ENCODE results near the gene TCOF1. TPM values are rescaled to one million over a fixed set of nuclear protein-coding genes. Genes with fewer than 3 reads are reported as not detected.

The TCOF1 gene
- total and polyA plus RNA-seq, 2 of the 8 experiments (the other 6 are each of a cell fraction or from before 2014, with no cell fraction given), result 35.9 to 170 TPM

- no peak overlapping the region for H2BK15ac ChIP-seq (ENCODE audit: low read length)
- peak overlapping the region in 1 of 4 experiments; percentile 42; a peak in 2 of 7 replicates for H3K9ac ChIP-seq (replicated peaks in 1 of 4; ENCODE audit: extremely low read depth in 1 of 4, low read depth in 3 of 4, low read length in 3 of 4)
- peak in 1 of 2 experiments; percentile 60 for DNase-seq (ENCODE audit: low read depth in 1 of 2, low spot score in 2 of 2)
- no peaks in the 10 kb centered on the region for H3K79me1 ChIP-seq (ENCODE audit: low read depth, low read length)
- peaks cover 0 to 10% of the 10 kb centered on the region in 2 experiments; a peak in 2 of 4 replicates for H3K79me2 ChIP-seq (ENCODE audit: control insufficient read depth in 1 of 2, insufficient read depth in 2 of 2, low read length in 2 of 2)
- H2BK120ac ChIP-seq (replicated peaks; ENCODE audit: low read depth, low read length), result no peak overlapping the region
- H3K36me3 ChIP-seq (ENCODE audit: control insufficient read depth in 2 of 4, insufficient read depth in 4 of 4, low read length in 3 of 4), result peaks cover 35 to 41% (median 38%) of the 10 kb centered on the region in 4 experiments
- H3K23ac ChIP-seq (ENCODE audit: insufficient read length), result no peak overlapping the region
- H2AK5ac ChIP-seq (ENCODE audit: low read depth, low read length), result no peak overlapping the region
- H3K27me3 ChIP-seq (replicated peaks in 1 of 4; ENCODE audit: control insufficient read depth in 3 of 4, extremely low read depth in 1 of 4, insufficient read depth in 3 of 4, low read length in 3 of 4), result no peaks in the 10 kb centered on the region
- H4K8ac ChIP-seq (ENCODE audit: extremely low read depth, insufficient read depth, low read length), result no peak overlapping the region
- no peak overlapping the region for H3K4ac ChIP-seq (replicated peaks; ENCODE audit: insufficient read length, low read depth, low read length)
- H2BK20ac ChIP-seq (ENCODE audit: low read length), result no peak overlapping the region
- no peaks in the 10 kb centered on the region for H3K23me2 ChIP-seq (ENCODE audit: low read depth, low read length)
- H3K18ac ChIP-seq (ENCODE audit: extremely low read depth, low read length), result no peak overlapping the region
- POLR2A ChIA-PET (ENCODE audit: partially characterized antibody), result interaction anchor here (0.8 to 7.7 kb wide), 22 partner anchors 9 to 224 kb away, joined by 3 to 70 read pairs (median 4); partner anchors contain the start of genes CD74 and RPS14
- peak overlapping the region in 1 of 2 experiments; percentile 19; a peak in 2 of 4 replicates for H3K4me2 ChIP-seq (ENCODE audit: insufficient read depth in 1 of 2, low read depth in 2 of 2, low read length in 2 of 2)
- no peak overlapping the region for H3K4me3 ChIP-seq (ENCODE audit: extremely low read depth in 1 of 4, insufficient read depth in 2 of 4, low read depth in 3 of 4, low read length in 4 of 4)
- H2BK5ac ChIP-seq (ENCODE audit: low read depth, low read length), result no peak overlapping the region; the same call in 1 of the 2 replicates
- no peak overlapping the region for H2BK12ac ChIP-seq (ENCODE audit: low read depth, low read length)
- H4K91ac ChIP-seq (replicated peaks; ENCODE audit: insufficient read length, low read length), result no peak overlapping the region
- no peak overlapping the region for H3K14ac ChIP-seq (ENCODE audit: insufficient read length)
- H2AFZ ChIP-seq (ENCODE audit: low read length), result no peak overlapping the region
- peak overlapping the region; percentile 8; the same call in 1 of the 2 replicates for H3K27ac ChIP-seq (ENCODE audit: low read depth, low read length)
- 65% methylated on average over 16 of the region's 18 CpGs; no CpG with 5 or more reads in 1 of the 2 experiments for WGBS, 2 experiments (ENCODE audit: extremely low coverage in 1 of 2, insufficient coverage in 1 of 2, insufficient read length in 1 of 2, insufficient replicate concordance in 2 of 2, low coverage in 1 of 2, low lambda C conversion rate in 2 of 2, missing lambda C conversion rate in 1 of 2)
- FAIRE-seq, result no peak
- H3K4me1 ChIP-seq (replicated peaks in 1 of 4; ENCODE audit: control insufficient read depth in 3 of 4, insufficient read depth in 4 of 4, low read length in 3 of 4), result peaks cover 0 to 7% (median 2%) of the 10 kb centered on the region in 4 experiments; a peak in 5 of 7 replicates
- H3K56ac ChIP-seq (replicated peaks; ENCODE audit: insufficient read length, low read depth, low read length), result no peak overlapping the region
- CTCF ChIA-PET (ENCODE audit: partially characterized antibody), result interaction anchor here (0.8 to 14.1 kb wide), 6 partner anchors 7 to 118 kb away, joined by 3 to 245 read pairs (median 3); partner anchors contain the start of gene RPS14
- H4K20me1 ChIP-seq (replicated peaks in 1 of 2; ENCODE audit: control insufficient read depth in 1 of 2, insufficient read depth in 2 of 2, low read length in 2 of 2), result peaks cover 12 to 22% of the 10 kb centered on the region in 2 experiments
- no peak overlapping the region for H4K5ac ChIP-seq (ENCODE audit: insufficient read length, low read depth, low read length)
- no peaks in the 10 kb centered on the region for H3K9me3 ChIP-seq (ENCODE audit: insufficient read depth in 2 of 2, low read depth in 1 of 2, low read length in 1 of 2)
- TF ChIP-seq POLR2A (IDR thresholded peaks at IDR 0.05; ENCODE audit: control extremely low read depth in 1 of 2, low read depth in 2 of 2, low read length in 2 of 2) (peak in 1 of 2 experiments; percentile 60; a peak in 2 of 3 replicates), RNF2 (IDR thresholded peaks at IDR 0.05; ENCODE audit: borderline replicate concordance, low read depth, low read length, missing control alignments, poor library complexity, severe bottlenecking) (no peak), CTCF (IDR thresholded peaks at IDR 0.05; ENCODE audit: control extremely low read depth in 1 of 3, insufficient read depth in 1 of 3, low read depth in 1 of 3, low read length in 3 of 3) (no peak), EP300 (IDR thresholded peaks at IDR 0.05; ENCODE audit: borderline replicate concordance in 1 of 2, low read depth in 2 of 2, low read length in 2 of 2) (no peak), TBP (IDR thresholded peaks at IDR 0.05; ENCODE audit: low read depth, low read length) (0 out of 2 replicates have a peak, but pooled peaks have one; percentile 26), SIX5 (IDR thresholded peaks at IDR 0.05; ENCODE audit: low read depth, low read length) (no peak), FOSL1 (IDR thresholded peaks at IDR 0.05; ENCODE audit: insufficient read depth, low read depth, low read length) (no peak)
Measured at GRCh38 chr5:150441813-150442698, 84.6 kb downstream of the TCOF1 start.
